BLaER1 treated with 17β-estradiol and CSF1 and Interleukin-3, amounts not matched to agents 10 nM and 100 nM (cell line): ENCODE data around the gene PHOSPHO2.
A peak's percentile ranks its signal among the peaks of the same experiment; 100 is the strongest.

Experiments used
- H3K27ac ChIP-seq, 11 experiments: shearing (Covaris generic); formaldehyde crosslinking; 2 replicates each; pipeline ENCODE4 v1.8.1; 2022
- H3K27me3 ChIP-seq, 11 experiments: shearing (Covaris generic); formaldehyde crosslinking; 2 replicates each; pipeline ENCODE4 v1.8.1; 2022
- H3K36me3 ChIP-seq, 11 experiments: shearing (Covaris generic); formaldehyde crosslinking; 2 replicates each; pipeline ENCODE4 v1.8.1; 2022
- H3K4me1 ChIP-seq, 10 experiments: shearing (Covaris generic); formaldehyde crosslinking; 2 replicates each; pipeline ENCODE4 v1.8.1; 2022
- H3K4me2 ChIP-seq, 11 experiments: shearing (Covaris generic); formaldehyde crosslinking; 2 replicates each; pipeline ENCODE4 v1.8.1; 2022
- H3K4me3 ChIP-seq, 10 experiments: shearing (Covaris generic); formaldehyde crosslinking; 2 replicates each; pipeline ENCODE4 v1.8.1; 2022
- H3K9ac ChIP-seq, 11 experiments: shearing (Covaris generic); formaldehyde crosslinking; 2 replicates each; pipeline ENCODE4 v1.8.1; 2022
- H3K9me3 ChIP-seq, 11 experiments: shearing (Covaris generic); formaldehyde crosslinking; replicated peaks in 1 of 11; 2 replicates each; pipeline ENCODE4 v1.8.1; 2022
- H4K20me1 ChIP-seq, 11 experiments: shearing (Covaris generic); formaldehyde crosslinking; 2 replicates each; pipeline ENCODE4 v1.8.1; 2022
- Cebpa-rat ChIP-seq, 11 experiments: shearing (Covaris generic); IDR thresholded peaks; 2 replicates each; pipeline ENCODE4 v1.8.1; 2022

The PHOSPHO2 gene

DNA sequence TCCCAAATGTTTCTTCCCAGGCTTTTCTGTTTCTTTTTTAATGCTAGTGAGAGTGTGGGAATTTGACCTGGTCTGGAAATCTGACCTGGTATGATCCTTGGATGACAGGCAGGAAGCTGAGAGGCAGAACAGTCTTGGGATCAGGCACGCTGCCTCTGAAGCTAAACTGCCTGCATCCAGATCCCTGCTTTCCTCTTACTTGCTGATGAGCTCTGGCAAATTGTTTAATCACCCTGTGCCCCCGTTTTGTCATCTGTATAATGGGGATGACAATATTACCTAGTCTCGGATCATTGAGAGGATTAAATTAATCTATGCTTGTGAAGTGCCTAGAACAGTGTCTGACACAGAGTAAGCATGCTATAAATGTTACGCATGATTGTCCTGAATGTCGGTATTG lies 42.6 kb downstream of the PHOSPHO2 start:
- Histone ChIP-seq H3K9ac (no peak overlapping the region), H3K4me1 (peaks cover 3 to 56% (median 42%) of the 10 kb centered on the region in 10 experiments; a peak in 17 of 20 replicates), H3K4me3 (no peak overlapping the region), H3K36me3 (peaks cover 0 to 36% (median 7%) of the 10 kb centered on the region in 11 experiments; a peak in 14 of 22 replicates), H3K4me2 (peak overlapping the region in 8 of 11 experiments; percentile 12 to 96 (median 89); a peak in 14 of 22 replicates), H3K27me3 (peaks cover 0 to 11% (median 0%) of the 10 kb centered on the region in 11 experiments; a peak in 4 of 22 replicates), H3K9me3 (no peaks in the 10 kb centered on the region), H3K27ac (no peak overlapping the region), H4K20me1 (peaks cover 0 to 19% (median 0%) of the 10 kb centered on the region in 11 experiments; a peak in 3 of 22 replicates)
- TF ChIP-seq Cebpa-rat (IDR thresholded peaks at IDR 0.05) = no peak

DNA sequence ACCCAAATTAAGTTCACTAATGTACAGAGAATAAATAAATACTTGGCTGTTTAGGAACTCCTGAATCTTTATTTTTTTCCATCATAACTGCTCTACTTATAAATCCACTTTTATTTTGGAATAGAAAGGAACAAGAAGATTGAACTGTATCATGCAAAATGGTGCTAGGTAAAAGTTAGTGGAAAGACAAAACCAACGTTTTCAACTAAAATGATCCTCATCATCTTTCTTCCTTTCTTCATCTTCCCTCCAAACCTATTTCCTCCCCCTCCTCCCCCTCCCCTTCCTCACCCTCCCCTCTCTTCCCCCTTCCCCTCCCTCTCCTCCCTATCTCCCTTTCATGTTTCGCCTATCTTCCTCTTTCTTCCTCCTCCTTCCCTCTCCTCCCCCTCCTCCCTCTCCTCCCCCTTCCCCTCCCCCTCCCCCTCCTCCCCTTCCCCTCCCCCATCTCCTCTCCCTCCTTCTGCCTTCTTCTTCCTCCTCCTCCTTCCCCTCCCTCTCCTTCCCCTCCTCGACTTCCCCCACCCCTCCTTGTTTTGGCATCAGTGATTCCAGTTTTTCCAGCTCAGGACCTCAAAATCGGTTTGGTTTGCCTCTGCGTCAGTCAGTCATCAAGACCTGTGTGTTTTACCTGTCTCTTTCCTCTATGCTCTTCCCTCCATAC lies 44.4 kb downstream of the PHOSPHO2 start:
- H3K9me3 ChIP-seq = no peaks in the 10 kb centered on the region
- TF ChIP-seq Cebpa-rat (IDR thresholded peaks at IDR 0.05) = no peak
- no peak overlapping the region for H3K27ac ChIP-seq
- peaks cover 0 to 19% (median 0%) of the 10 kb centered on the region in 11 experiments; a peak in 2 of 22 replicates for H4K20me1 ChIP-seq
- H3K4me2 ChIP-seq = 0 out of 22 replicates have a peak overlapping the region, but pooled peaks of 1 of the 11 experiments have one; percentile 87
- H3K4me1 ChIP-seq = peaks cover 0 to 39% (median 30%) of the 10 kb centered on the region in 10 experiments; a peak in 16 of 20 replicates
- H3K4me3 ChIP-seq = no peak overlapping the region
- H3K9ac ChIP-seq = no peak overlapping the region
- peaks cover 0 to 51% (median 24%) of the 10 kb centered on the region in 11 experiments; a peak in 14 of 22 replicates for H3K36me3 ChIP-seq
- peaks cover 0 to 4% (median 0%) of the 10 kb centered on the region in 11 experiments; a peak in 3 of 22 replicates for H3K27me3 ChIP-seq

DNA sequence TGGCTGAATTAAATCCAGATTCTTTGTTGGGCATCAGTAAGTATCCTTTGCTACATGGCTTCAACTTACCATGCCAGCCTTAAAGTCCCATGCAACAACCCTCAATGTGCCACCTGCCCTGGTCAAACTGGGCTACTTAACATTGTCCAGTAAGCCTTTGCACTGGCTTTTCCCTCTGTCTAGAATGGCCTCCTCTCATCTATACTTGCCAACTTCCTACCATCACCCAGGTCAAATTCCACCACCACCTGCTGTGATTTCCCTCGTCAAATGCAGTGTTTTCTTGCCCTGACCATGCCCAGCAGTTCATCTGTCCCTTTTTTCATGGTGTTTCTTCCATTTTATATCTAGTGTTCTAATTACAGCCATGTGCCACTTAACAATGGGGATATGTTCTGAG lies 45.1 kb downstream of the PHOSPHO2 start:
- TF ChIP-seq Cebpa-rat (IDR thresholded peaks at IDR 0.05) = no peak
- Histone ChIP-seq H4K20me1 (peaks cover 0 to 19% (median 0%) of the 10 kb centered on the region in 11 experiments; a peak in 2 of 22 replicates), H3K36me3 (peaks cover 0 to 58% (median 31%) of the 10 kb centered on the region in 11 experiments; a peak in 15 of 22 replicates), H3K4me3 (no peak overlapping the region), H3K4me1 (peaks cover 0 to 39% (median 29%) of the 10 kb centered on the region in 10 experiments; a peak in 16 of 20 replicates), H3K9me3 (no peaks in the 10 kb centered on the region), H3K9ac (no peak overlapping the region), H3K27ac (no peak overlapping the region), H3K4me2 (no peak overlapping the region), H3K27me3 (no peaks in the 10 kb centered on the region)

DNA sequence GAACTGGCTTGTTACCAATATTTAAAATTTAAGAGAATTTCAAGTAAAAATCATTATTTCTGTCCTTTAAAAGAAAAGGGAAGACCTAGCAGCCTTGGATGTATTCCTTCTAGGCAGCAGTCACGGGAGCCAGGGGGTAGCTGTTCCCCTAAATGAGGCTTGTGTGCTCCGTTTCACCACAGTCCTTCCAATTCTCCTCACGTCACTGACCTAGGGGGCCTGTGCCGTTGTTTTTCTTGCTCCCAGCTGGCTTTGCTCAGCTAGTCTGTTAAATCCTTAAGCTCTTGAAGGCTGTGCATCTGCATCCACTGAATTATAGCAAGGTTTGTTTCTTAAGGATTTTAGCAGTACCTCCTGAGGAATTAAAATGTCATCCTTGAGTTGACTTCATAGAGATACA lies 49.3 kb downstream of the PHOSPHO2 start:
- H3K9me3 ChIP-seq = no peaks in the 10 kb centered on the region
- peaks cover 0 to 87% (median 46%) of the 10 kb centered on the region in 11 experiments; a peak in 16 of 22 replicates for H3K36me3 ChIP-seq
- H3K4me1 ChIP-seq = no peaks in the 10 kb centered on the region

DNA sequence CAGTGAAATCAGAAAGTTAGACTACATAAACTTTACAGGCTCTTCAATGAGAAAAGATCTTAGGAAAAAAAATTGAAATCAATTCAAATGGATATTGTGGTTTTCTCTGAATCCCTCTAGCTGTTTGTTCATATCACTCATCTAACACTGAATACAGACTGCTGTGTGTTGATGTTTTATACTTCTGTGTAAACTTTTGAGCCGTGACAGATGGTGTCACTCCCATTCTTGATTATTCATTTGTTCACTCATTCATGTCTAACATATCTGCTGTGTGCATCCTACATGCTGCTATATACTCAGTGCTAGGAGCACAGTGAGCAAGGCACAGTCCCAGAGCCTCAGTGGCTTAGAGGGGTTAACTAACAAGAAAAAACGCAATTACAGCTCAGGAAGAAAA lies 52.0 kb downstream of the PHOSPHO2 start:
- Histone ChIP-seq H3K4me2 (no peak overlapping the region), H3K9me3 (no peaks in the 10 kb centered on the region), H3K27ac (no peak overlapping the region), H3K36me3 (peaks cover 0 to 95% (median 62%) of the 10 kb centered on the region in 11 experiments; a peak in 16 of 22 replicates), H3K9ac (no peak overlapping the region), H3K27me3 (no peaks in the 10 kb centered on the region), H3K4me1 (no peaks in the 10 kb centered on the region), H3K4me3 (no peak overlapping the region), H4K20me1 (peaks cover 0 to 6% (median 0%) of the 10 kb centered on the region in 11 experiments; a peak in 2 of 22 replicates)
- TF ChIP-seq Cebpa-rat (IDR thresholded peaks at IDR 0.05) = no peak

More for the DNA sequence above, 49.3 kb downstream of the PHOSPHO2 start:
- no peak overlapping the region for H3K4me2 ChIP-seq
- no peak overlapping the region for H3K4me3 ChIP-seq
- TF ChIP-seq Cebpa-rat (IDR thresholded peaks at IDR 0.05) = no peak
- peaks cover 0 to 6% (median 0%) of the 10 kb centered on the region in 11 experiments; a peak in 2 of 22 replicates for H4K20me1 ChIP-seq
- H3K27ac ChIP-seq = no peak overlapping the region
- H3K27me3 ChIP-seq = no peaks in the 10 kb centered on the region
- H3K9ac ChIP-seq = no peak overlapping the region

DNA sequence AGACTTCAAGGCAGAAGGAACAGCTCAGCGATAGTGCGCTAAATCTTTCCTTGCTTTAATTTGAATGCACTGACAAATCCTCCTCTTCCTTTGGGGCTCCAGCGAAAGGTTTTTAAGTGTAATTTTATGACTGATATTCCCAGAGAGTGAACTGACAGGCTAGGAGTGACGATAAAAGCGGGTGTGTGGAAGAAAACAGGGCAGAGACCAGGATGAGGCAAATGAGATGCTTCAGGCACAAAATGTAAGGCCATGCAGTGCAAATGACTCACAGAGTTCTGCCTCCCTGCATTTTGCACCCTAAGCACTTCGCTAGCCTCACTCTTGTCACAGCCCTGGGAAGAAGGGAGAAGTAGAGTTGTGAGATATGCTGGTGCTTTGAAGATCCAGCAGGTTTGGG lies 54.0 kb downstream of the PHOSPHO2 start:
- H3K27ac ChIP-seq = no peak overlapping the region
- no peaks in the 10 kb centered on the region for H3K9me3 ChIP-seq
- no peaks in the 10 kb centered on the region for H3K27me3 ChIP-seq
- no peak overlapping the region for H3K4me3 ChIP-seq
- peaks cover 0 to 6% (median 0%) of the 10 kb centered on the region in 11 experiments; a peak in 2 of 22 replicates for H4K20me1 ChIP-seq
- no peak overlapping the region for H3K4me2 ChIP-seq
- no peak overlapping the region for H3K9ac ChIP-seq
- H3K36me3 ChIP-seq = peaks cover 0 to 85% (median 53%) of the 10 kb centered on the region in 11 experiments; a peak in 16 of 22 replicates
- no peaks in the 10 kb centered on the region for H3K4me1 ChIP-seq
- TF ChIP-seq Cebpa-rat (IDR thresholded peaks at IDR 0.05) = no peak
